HFFc6 (cell line): ENCODE measurements around the gene SLC35E2B. TPM values are rescaled to one million over a fixed set of nuclear protein-coding genes. Genes with fewer than 3 reads are reported as not detected.

Source experiments
- DNase-seq: peaks from one replicate; pipeline ENCODE4 v3.0.0-alpha.2; 2018
- H3K27ac Mint-ChIP-seq: 2 replicates; pipeline ENCODE4 v1.8.0; 2020; ENCODE audit warnings: mild to moderate bottlenecking, mixed read lengths
- H3K27me3 Mint-ChIP-seq: 2 replicates; pipeline ENCODE4 v1.8.0; 2021; ENCODE audit warnings: mild to moderate bottlenecking, moderate library complexity, mixed read lengths; ENCODE audit not compliant: insufficient read depth
- H3K36me3 Mint-ChIP-seq: 2 replicates; pipeline ENCODE4 v1.8.0; 2021; ENCODE audit warnings: low read depth, mixed read lengths
- H3K4me1 Mint-ChIP-seq: 2 replicates; pipeline ENCODE4 v1.8.0; 2020; ENCODE audit warnings: low read depth, mixed read lengths
- H3K4me3 Mint-ChIP-seq: 2 replicates; pipeline ENCODE4 v1.8.0; 2020; ENCODE audit warnings: mild to moderate bottlenecking, moderate library complexity, mixed read lengths
- H3K9me3 Mint-ChIP-seq: 2 replicates; pipeline ENCODE4 v1.8.0; 2020; ENCODE audit warnings: mild to moderate bottlenecking, mixed read lengths
- total RNA-seq, 6 experiments: library from RNA; stranded (reverse); fragmentation: NEBNext Ultra II Directional; extraction: Animal tissue kit (Norgen Biotek cat#: 25700); gene quantifications; 2 replicates in 1 of 6; 3 replicates in 5 of 6; pipeline ENCODE4 v1.2.3, GENCODE V29; 2021
- TF ChIP-seq, protein P1 (sequence below): fragments of 200-600 bp; sonication (generic); IDR thresholded peaks from 2 replicates; pipeline ENCODE4 v1.5.0; 2021; ENCODE audit warnings: antibody characterized with exemption, mild to moderate bottlenecking

SLC35E2B gene
- total RNA-seq, 6 experiments from 2014 or later: 30.1 to 40.9 (median 33.4) TPM

GRCh38 chr1:1621173-1622009 lies 71.2 kb downstream of the SLC35E2B start:
- H3K27ac Mint-ChIP-seq: no peak overlapping the region
- DNase-seq: no peak
- TF ChIP-seq, protein P1, sequence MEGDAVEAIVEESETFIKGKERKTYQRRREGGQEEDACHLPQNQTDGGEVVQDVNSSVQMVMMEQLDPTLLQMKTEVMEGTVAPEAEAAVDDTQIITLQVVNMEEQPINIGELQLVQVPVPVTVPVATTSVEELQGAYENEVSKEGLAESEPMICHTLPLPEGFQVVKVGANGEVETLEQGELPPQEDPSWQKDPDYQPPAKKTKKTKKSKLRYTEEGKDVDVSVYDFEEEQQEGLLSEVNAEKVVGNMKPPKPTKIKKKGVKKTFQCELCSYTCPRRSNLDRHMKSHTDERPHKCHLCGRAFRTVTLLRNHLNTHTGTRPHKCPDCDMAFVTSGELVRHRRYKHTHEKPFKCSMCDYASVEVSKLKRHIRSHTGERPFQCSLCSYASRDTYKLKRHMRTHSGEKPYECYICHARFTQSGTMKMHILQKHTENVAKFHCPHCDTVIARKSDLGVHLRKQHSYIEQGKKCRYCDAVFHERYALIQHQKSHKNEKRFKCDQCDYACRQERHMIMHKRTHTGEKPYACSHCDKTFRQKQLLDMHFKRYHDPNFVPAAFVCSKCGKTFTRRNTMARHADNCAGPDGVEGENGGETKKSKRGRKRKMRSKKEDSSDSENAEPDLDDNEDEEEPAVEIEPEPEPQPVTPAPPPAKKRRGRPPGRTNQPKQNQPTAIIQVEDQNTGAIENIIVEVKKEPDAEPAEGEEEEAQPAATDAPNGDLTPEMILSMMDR: no peak

DNA sequence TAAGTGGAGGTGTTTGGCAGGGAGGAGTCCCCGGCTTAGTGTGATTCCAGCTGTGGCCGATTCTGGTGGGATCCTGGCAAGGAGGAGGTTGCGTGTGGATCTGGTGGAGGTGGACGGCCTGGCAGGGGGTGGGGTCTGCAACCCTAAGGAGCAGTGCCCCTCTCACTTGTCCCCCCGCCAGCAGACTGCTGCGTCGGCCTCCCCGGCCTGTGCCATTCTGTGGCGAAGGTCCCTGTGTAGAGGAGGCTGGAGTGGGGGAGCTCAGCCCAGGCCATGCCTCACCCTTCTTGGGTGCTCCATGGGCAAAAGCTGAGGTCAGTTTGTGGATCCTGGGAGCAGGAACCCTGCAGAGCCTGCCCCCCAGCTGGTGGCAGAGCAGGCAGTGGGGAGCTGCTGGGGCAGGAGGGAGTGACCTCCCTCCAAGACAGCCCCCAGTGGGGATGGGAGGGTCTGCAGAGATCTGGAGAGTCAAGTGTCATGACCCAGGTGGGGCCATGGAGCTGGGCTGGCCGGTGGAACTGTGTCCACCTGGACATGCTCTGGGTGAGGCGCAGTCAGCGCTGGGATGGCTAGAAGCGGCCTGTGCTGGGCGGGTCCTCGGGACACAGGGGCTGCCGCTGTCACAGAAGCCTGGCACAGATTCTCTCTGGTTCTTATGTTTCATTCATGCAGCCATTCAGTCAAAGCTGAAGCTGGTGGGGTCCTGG lies 72.0 kb downstream of the SLC35E2B start:
- peaks cover 3% of the 10 kb centered on the region for H3K27me3 Mint-ChIP-seq
- H3K27ac Mint-ChIP-seq: no peak overlapping the region
- 0 out of 2 replicates have a peak, but pooled peaks cover 4% of the 10 kb centered on the region for H3K36me3 Mint-ChIP-seq
- no peak overlapping the region for H3K4me3 Mint-ChIP-seq
- TF ChIP-seq, protein P1: no peak
- H3K4me1 Mint-ChIP-seq: peaks cover 6% of the 10 kb centered on the region; the same call in 1 of the 2 replicates
- no peak for DNase-seq
- H3K9me3 Mint-ChIP-seq: no peaks in the 10 kb centered on the region

More at GRCh38 chr1:1621173-1622009, 71.2 kb downstream of the SLC35E2B start:
- H3K4me3 Mint-ChIP-seq: no peak overlapping the region
- peaks cover 3% of the 10 kb centered on the region for H3K27me3 Mint-ChIP-seq
- 0 out of 2 replicates have a peak, but pooled peaks cover 4% of the 10 kb centered on the region for H3K36me3 Mint-ChIP-seq
- H3K4me1 Mint-ChIP-seq: peaks cover 6% of the 10 kb centered on the region; the same call in 1 of the 2 replicates
- no peaks in the 10 kb centered on the region for H3K9me3 Mint-ChIP-seq

DNA sequence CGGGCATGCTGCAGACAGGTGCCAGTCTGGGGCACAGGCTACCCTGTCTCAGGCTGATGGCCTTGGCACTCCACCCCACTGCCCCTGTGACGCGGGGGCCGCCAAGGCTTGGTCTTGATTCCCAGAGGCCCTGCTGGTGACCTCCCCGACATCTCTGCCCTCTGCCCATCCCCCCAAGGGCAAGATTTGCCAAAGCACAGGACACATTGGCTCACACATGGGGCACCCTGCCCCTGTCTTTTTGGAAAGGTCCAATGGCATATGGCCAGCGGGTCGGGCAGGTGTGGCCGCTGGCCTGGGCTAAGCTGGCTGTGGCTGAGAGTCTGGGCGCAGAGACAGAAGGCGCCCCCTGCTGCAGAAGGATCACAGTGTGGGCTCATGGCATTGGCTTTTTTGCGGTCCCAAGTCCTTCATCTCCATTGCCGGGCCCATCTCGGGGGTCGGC lies 72.7 kb downstream of the SLC35E2B start:
- Mint-ChIP-seq H3K4me1 (peaks cover 6% of the 10 kb centered on the region; the same call in 1 of the 2 replicates), H3K36me3 (0 out of 2 replicates have a peak, but pooled peaks cover 4% of the 10 kb centered on the region), H3K4me3 (no peak overlapping the region), H3K9me3 (no peaks in the 10 kb centered on the region), H3K27me3 (peaks cover 3% of the 10 kb centered on the region), H3K27ac (no peak overlapping the region)
- TF ChIP-seq, protein P1: peak; percentile 61
- DNase-seq: no peak

DNA sequence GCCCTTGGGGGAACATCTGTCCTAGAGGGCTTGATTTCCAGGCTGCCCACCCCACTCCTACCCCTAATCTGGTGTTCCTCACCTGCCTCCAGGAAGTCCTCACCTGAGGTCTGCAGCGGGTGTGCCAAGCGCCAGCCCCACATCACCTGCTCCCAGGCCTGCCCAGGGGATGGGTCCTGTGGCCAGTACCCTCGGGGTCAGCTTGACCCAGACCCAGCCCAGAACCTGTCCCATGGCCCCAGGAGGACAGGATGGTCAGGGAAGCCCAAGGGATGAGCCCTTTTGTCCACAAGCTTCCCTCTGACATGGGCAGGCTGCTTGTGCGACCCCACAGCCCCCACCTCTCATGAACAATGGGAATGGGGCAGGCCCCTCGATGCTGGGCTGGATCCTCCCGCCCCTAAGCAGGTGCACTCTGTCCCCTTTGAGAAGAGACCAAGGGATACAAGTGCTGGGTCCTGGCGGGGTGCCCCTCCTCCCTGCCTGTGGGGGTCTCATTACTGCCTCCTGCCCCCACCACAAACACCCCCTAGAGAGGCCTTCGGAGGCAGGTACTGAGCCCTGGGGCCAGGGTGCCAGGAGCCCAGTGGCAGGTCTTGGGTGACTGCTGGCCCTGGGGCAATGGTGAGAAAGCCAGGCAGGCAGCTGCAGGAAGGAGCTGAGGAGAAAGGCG lies 74.1 kb downstream of the SLC35E2B start:
- Mint-ChIP-seq H3K4me1 (peaks cover 19% of the 10 kb centered on the region), H3K27me3 (peaks cover 3% of the 10 kb centered on the region), H3K27ac (no peak overlapping the region), H3K4me3 (no peak overlapping the region), H3K36me3 (peaks cover 10% of the 10 kb centered on the region; the same call in 1 of the 2 replicates), H3K9me3 (no peaks in the 10 kb centered on the region)
- TF ChIP-seq, protein P1: no peak
- no peak for DNase-seq

GRCh38 chr1:1617925-1618324 lies 74.7 kb downstream of the SLC35E2B start:
- peaks cover 12% of the 10 kb centered on the region; the same call in 1 of the 2 replicates for H3K36me3 Mint-ChIP-seq
- no peak for DNase-seq
- H3K4me1 Mint-ChIP-seq: peaks cover 21% of the 10 kb centered on the region
- H3K9me3 Mint-ChIP-seq: no peaks in the 10 kb centered on the region
- H3K27ac Mint-ChIP-seq: no peak overlapping the region
- TF ChIP-seq, protein P1: no peak; the same call in 1 of the 2 replicates
- peaks cover 3% of the 10 kb centered on the region for H3K27me3 Mint-ChIP-seq
- peak overlapping the region; percentile 92; the same call in 1 of the 2 replicates for H3K4me3 Mint-ChIP-seq
